ENCODE measurements around the gene UBE2D2.

DNA sequence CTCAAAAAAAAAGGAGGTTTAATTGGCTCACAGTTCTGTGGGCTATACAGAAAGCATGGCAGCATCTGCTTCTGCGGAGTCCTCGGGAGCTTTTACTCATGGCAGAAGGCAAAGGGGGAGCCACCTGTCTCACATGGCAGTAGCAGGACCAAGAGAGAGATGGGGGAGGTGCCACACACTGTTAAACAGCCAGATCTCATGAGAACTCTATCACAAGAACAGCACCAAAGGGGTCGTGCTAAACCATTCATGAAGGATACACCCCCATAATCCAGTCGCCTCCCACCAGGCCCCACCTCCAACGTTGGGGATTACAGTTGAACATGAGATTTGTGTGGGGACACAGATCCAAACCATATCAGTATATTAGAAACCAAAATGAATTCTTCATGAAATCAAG lies 58.7 kb downstream of the UBE2D2 start:
- TF ChIP-seq, protein P1, sequence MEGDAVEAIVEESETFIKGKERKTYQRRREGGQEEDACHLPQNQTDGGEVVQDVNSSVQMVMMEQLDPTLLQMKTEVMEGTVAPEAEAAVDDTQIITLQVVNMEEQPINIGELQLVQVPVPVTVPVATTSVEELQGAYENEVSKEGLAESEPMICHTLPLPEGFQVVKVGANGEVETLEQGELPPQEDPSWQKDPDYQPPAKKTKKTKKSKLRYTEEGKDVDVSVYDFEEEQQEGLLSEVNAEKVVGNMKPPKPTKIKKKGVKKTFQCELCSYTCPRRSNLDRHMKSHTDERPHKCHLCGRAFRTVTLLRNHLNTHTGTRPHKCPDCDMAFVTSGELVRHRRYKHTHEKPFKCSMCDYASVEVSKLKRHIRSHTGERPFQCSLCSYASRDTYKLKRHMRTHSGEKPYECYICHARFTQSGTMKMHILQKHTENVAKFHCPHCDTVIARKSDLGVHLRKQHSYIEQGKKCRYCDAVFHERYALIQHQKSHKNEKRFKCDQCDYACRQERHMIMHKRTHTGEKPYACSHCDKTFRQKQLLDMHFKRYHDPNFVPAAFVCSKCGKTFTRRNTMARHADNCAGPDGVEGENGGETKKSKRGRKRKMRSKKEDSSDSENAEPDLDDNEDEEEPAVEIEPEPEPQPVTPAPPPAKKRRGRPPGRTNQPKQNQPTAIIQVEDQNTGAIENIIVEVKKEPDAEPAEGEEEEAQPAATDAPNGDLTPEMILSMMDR (conservative IDR thresholded peaks at IDR 0.05): no peak
- TF ChIP-seq ZFX (IDR thresholded peaks at IDR 0.05): no peak

Measured in C4-2B (cell line).